Activated CD4-positive, alpha-beta T cell treated with anti-CD3 and anti-CD28 coated beads for 48 hours (primary cell): ENCODE results near the gene RHNO1.
A peak's percentile ranks its signal among the peaks of the same experiment; 100 is the strongest.
"Not testable (repeated sequence)": the region's sequence is repeated elsewhere in the genome, so short reads cannot be mapped to it uniquely, and the experiment has no call there.

Experiments
- DNase-seq: peaks from one replicate; pipeline ENCODE4 v3.0.0-alpha.2; 2020

RHNO1 gene

DNA sequence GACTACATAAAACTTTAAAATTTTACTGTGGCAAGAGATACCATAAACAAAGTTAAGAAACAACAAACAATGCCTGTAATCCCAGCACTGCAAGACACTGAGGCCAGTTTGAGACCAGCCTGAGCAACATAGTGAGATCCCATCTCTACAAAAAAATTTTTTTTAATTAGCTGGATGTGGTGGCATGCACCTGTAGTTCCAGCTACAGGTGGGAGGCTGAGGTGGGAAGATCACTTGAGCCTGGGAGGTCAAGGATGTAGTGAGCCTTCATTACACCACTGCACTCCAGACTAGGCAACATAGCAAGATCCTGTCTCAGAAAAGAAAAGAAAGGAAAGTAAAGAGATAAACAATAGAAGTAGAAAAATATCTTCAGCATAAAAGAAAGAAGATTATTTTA, 16.9 kb upstream of the RHNO1 start:
- DNase-seq = no peak

DNA sequence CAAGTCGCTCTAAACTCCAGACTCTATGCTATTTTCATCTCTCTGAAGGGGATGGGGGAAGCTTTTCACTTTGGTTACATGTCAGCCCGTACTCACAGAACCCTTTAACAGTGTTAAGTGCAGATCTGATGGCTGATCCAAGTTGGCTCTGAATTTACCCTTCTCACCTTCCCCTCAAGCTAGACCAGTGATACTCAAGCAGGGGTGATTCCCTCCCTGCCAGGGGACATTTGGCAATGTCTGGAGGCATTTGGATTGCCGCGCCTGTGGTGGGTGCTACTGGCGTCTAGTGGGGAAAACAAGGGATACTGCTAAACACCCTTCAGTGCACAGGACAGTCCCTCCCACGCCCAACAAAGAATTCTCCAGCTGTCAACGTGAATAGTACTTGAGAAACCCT, 14.1 kb upstream of the RHNO1 start:
- DNase-seq = no peak

DNA sequence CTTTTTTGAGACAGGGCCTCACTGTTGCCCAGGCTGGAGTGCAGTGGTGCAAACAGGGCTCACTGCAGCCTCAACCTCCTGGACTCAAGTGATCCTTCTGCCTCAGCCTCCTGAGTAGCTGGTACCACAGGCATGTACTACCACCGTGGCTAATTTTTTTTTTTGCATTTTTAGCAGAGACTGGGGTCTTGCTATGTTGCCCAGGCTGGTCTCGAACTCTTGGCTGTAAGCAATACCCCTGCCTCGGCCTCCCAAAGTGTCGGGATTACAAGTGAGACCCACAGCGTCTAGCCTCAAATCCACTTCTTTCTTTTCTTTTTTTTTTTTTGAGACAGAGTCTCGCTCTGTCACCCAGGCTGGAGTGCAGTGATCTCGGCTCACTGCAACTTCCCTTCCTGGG, 13.6 kb upstream of the RHNO1 start:
- DNase-seq = not testable (repeated sequence)

DNA sequence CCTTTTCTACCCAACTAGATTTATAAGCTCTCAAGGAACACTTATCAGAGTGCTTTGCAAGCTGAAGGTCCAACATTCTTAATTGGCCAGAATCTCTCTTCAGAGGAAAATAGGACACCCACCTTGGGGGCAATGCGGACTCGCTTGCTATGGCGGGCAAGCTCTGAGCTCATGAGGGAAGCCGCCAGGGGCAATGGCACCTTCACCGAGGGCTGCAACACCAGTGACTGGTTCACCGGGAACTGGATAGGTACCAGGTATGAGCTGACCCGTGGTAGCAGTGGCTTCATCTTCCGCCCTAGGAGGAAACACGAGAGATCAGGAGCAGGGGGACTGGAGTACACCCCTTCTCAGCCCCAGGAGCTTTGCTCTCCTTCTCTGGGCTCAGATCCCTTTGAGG, 12.8 kb upstream of the RHNO1 start:
- no peak for DNase-seq

DNA sequence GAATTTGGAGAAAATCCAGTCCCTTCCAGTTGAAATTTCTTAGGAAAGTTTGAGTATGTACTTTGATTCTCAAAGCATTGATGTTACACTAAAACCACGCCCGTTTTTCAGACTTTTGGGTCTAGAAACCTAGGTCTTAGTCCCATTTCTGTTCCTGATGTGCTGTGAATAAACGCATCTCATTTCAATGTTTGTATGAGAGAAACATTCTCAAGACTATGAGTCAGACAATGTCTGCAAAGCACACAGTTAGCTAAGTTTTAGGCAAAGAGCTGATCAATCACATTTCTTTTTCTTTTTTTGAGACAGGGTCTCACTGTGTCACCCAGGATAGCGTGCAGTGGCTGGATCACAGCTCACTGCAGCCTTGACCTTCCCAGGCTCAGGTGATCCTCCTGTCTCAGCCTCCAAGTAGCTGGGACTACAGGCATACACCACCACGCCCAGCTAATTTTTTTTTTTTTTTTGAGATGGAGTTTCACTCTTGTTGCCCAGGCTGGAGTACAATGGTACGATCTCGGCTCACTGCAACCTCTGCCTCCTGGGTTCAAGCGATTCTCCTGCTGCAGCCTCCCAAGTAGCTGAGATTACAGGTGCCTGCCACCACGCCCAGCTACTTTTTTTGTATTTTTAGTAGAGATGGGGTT, 7.9 kb upstream of the RHNO1 start:
- DNase-seq = not testable (repeated sequence)

DNA sequence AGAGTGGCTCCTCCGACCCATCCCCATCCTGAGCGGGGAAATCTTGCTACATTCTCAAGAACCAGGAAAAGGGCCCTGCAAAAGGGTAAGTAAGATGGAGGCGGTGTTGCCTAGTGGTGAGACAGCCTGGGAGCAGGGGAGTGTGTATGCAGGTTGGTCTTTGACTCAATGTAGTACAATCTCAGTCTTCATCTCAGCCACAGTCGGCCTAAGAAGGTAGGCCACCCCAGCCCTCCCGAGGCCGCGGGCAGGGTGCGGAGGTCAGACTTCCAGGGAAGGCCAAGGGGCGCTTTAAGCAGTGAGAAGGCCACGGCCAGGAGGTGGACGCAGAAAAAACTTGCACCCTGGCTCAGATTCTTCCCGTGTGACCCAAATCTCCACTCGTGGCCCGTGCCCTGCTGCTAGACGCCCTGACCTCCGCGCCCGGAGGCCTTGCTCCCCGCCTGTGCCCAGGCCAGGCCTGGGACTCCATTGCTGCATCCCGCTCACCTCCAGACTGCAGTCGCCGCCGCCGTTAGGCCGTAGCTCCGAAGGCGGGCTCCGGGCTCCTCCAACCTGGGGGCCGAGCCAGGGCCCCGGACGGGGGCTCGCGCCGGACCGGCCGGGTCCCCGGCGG, 484 bp upstream of the RHNO1 start:
- peak; percentile 49 for DNase-seq

DNA sequence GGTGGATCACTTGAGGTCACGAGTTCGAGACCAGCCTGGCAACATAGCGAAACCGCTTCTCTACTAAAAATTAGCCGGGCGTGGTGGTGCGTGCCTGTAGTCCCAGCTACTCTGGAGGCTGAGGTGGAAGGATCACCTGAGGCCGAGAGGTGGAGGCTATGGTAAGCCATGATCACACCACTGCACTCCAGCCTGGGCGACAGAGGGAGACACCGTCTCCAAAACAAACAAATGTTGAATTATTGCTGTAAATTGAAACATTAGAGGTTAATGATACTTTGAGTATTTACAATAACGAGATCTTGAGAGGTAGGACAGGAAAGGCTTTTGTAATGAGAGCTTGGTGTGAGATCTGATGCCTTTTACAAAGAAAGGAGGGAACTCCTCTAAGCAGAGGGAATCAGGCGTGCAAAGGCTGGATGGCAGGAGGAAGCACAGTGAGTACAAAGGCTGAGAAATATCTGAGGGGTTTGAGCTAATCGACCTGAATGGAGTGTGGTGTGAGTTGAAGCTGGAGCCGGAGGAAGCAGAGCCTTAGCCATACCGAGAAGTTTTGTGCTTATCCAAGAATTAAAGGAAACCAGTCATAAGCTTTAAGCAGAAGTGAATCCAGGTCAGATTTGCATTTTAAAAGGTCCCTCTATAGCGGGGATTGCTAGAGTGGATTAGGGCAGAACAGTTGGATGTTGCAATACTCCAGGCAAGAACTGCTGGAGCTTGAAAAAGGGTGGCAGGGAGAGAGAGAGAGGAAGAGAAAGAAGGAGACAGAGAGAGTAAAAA, 1.1 kb downstream of the RHNO1 start:
- peak; percentile 26 for DNase-seq

DNA sequence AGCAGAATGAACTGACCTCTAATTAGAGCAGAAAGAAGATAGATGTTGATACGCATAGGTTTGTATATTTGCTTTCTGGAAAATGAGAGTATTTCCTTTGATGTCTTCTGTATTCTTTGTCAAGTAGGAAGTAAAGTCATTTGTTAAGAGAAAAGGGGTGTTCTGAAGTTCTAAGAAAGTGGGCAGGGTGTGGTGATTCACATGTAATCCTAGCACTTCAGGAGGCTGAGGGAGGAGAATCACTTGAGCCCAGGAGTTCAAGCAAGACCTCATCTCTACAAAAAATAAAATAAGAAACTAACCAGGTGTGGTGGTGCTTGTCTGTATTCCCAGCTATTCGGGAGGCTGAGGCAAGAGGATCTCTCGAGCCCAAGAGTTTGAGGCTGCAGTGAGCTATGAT, 2.8 kb downstream of the RHNO1 start:
- no peak for DNase-seq

DNA sequence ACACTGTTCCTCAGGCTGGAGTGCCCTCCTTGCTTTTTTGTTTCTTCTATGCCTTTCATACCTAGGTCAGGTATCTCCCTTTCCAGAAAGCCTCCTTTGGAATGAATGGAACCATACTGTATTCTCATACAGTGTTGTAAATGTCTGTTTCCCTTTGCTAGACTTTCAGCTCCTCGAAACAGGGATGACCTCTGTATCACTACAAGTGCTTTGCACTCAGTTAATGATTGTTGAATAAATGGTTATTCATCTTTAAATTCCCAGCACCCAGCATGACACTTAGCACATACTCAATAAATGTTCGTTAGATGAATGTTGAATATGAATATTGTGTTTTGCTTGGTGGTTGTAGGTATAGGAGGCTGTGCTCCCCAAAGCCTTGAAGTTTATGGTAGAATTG, 7.8 kb downstream of the RHNO1 start:
- no peak for DNase-seq

DNA sequence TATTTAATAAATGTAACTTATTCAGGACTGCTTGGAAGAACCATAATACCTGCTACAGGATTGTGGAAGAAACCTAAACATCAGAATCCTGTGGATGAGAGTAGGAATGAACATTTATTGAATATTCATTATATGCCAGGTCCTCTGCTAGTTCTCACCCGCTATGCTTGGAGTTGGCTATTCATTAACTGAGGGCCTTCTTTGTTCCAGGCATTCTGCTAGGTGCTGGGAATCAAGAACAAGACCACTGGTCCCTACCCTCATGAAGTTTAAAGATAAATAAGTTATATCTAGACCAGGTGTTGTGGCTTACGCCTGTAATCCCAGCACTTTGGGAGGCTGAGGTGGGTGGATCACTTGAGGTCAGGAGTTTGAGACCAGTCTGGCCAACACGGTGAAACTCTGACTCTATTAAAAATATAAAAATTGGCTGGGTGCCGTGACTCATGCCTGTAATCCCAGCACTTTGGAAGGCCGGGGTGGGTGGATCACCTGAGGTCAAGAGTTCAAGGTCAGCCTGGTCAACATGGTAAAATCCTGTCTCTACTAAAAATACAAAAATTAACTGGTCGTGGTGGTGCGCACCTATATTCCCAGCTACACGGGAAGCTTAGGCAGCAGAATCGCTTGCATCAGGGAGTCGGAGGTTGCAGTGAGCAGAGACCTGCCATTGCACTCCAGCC, 9.9 kb downstream of the RHNO1 start:
- no peak for DNase-seq

DNA sequence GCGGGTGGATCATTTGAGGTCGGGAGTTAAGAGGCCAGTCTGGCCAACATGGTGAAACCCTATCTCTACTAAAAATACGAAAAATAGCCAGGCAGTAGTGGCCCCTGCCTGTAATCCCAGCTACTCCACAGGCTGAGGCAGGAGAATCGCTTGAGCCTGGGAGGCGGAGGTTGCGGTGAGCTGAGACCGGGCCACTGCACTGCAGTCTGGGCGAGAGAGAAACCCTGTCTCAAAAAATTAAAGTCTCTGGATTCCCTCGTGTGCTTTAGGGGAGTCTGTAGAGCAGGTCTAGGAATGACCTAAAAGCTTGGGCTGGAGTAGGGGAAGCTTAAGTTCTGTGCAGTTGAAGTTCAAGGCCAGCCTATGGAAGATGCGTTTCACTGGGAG, 13.0 kb downstream of the RHNO1 start:
- DNase-seq = no peak

DNA sequence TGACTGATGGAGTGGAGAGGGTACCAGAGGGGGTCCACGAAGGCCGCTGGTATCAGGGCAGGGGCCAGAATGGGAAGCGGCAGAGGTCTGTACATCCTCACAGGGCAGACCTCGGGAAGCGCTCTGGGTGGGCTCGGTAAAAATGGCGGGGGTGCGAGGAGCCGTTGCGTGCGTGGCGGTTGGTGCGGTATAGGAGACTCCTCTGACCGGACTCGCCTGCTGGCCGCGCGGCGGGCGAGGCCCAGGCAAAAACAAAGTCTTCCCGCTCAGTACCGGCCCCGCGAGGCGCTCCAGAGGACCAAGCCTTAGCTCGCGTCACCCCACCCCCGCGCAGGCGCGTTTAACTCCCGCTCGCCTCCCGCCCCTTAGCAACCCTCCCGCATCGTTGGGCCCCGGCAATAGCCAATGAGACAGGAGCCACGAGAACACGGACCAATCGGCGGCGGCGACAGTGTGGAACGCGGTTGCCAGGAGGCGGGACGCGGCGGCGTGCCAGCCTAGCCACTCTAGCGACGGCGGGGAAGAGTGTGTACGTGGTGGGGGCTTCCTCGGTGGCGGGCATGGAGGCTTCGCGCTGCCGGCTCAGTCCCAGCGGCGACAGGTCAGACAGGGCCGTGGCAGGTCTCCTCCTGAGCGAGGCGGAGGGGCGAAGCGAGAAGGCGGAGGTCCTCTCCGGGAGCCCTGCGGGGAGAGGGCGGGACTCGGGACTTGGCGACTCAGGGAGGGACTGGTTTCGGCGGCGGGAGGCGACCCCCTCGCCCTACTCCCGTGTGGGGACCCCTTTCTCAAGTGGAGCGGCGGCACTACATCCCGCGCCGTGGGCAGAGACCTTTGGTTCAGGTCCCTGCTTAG, 13.6 kb downstream of the RHNO1 start, which contains the start of gene TULP3:
TSS of gene TULP3 (plus strand) at position 504 of the 852 bp plus-strand sequence. CDS start at position 561, 57 bp downstream.
- peak; percentile 98 for DNase-seq

DNA sequence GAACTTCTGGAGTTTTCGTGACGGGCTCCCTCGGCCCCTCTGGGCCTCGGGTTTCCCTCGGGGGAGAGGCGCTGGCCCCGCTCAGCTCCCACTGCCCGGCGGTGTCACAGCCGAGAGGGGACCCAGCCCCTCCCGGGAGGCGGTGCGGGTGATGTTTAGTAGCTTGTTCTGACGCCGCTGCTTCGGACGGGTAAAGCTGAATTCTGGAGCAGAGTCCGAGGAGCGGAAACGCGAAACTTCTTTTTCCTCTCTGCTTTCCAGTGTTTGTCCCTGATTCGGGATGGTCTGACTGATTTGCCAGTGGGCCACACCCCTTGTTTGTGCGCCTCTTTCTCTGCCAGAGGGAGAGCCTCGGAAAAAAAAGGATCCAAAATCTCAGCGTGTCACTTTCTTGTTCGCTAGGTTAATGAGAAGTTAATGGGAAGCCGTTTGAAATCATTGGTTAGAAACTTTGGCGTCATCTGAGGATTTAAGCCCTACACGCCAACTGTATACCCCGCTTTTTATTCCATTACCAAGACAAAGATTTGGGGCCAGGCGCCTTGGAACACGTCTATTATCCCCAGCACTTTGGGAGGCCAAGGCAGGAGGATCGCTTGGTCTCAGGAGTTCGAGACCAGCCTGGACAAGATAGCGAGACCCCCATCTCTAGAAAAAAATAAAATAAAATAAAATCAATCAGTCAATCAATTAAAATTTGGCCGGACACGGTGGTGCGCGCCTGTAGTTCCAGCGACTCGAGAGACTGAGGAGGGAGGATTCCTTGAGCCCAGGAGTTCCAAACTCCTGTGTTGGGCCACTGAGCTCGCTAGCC, 14.4 kb downstream of the RHNO1 start:
- DNase-seq = peak; percentile 22

DNA sequence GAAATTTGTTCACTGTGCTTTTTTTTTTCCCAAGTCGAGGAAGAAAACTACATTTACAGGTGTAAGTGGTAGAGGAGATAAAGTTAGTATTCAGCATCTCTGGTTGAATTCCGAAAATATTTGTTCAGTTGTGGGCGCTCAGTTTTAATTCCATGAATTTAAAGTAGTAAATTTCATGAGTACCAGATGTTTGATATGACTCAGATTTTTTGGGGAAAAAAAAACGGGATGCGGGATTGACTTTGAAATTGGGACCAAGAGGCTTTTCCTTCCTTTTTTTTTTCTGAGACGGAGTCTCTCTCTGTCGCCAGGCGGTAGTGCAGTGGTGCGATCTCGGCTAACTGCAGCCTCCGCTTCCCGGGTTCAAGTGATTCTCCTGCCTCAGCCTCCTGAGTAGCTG, 15.2 kb downstream of the RHNO1 start:
- DNase-seq = no peak

DNA sequence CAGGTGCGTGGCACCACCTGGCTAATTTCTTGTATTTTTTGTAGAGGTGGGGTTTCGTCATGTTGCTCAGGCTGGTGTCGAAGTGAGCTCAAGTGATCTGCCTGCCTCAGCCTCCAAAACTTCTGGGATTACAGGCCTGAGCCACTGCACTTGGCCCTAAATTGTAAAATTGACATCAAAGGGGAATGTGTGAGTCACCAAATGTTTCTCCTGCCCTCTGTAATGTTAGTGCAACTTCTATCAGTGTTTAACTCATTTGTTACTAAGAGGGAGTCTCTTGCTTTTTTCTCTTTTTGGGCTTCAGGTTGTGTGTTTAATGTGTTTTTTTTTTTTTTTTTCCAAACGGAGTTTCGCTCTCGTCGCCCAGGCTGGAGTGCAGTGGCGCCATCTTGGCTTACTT, 16.0 kb downstream of the RHNO1 start:
- DNase-seq = no peak

DNA sequence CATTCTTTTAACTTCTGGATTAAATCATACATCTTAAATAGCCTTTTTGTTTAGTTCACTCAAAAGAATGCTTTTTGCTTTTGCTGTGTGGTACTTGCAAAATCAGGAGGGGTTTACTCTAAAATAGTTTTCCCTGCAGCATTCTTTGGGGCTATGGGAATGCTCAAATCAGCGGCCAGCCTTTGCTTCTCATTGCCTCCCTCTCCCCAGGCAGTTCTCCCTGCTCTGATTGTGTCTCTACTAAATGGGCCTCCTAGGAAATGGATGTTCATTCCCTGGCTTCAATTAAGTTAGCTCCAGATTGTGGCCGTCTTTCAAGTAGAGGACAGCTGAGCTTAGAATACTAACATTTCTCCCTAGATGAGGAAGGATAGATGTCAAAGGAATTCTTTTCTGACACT, 18.0 kb downstream of the RHNO1 start:
- DNase-seq = no peak

DNA sequence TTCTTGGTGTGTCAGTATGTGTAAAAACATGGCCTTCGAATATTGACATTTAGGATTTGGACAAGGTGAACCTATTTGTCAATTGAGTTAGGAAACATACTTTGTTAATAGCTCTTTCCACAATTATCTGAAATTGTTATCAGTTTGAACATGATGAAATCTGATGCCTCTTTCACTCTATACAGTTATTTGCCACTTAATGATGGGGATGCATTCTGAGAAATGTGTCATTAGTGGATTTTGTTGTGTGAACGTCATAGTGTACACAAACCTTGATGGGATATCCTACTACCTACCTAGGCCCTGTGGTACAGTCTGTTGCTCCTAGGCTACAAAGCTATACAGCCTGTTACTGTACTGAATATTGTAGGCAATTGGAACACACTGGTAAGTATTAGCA, 18.5 kb downstream of the RHNO1 start:
- DNase-seq = no peak

DNA sequence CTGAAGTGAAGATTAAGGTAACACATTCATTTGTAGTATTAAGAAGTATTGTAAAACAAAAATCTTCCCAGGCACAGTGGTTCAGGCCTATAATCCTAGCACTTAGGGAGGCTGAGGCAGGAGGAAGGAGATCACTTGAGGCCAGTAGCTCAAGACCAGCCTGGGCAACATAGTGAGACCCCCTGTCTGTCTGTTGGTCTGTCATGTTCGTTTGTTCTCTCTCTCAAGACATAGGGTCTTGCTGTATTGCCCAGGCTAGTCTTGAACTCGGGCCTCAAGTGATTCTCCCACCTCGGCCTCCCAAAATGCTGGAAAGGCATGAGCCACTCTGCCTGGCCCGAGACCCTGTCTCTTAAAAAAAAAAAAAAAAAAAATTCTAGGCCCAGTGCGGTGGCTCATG, 20.4 kb downstream of the RHNO1 start:
- no peak for DNase-seq

DNA sequence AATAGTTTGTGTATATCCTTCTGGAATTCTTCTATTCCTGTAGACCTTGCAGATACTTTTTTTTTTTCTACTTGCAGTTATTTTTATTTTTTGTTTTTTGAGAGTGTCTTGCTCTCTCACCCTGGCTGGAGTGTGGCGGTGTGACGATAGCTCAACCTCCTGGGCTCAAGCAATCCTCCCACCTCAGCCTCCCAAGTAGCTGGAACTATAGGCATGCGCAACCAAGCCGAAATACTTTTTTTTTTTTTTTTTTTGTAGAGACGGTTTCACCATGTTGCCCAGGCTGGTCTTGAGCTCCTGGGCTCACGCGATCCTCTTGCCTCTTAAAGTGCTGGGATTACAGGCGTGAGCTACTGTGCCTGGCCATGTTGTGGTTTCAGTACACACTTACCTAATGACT, 23.6 kb downstream of the RHNO1 start:
- DNase-seq = no peak

DNA sequence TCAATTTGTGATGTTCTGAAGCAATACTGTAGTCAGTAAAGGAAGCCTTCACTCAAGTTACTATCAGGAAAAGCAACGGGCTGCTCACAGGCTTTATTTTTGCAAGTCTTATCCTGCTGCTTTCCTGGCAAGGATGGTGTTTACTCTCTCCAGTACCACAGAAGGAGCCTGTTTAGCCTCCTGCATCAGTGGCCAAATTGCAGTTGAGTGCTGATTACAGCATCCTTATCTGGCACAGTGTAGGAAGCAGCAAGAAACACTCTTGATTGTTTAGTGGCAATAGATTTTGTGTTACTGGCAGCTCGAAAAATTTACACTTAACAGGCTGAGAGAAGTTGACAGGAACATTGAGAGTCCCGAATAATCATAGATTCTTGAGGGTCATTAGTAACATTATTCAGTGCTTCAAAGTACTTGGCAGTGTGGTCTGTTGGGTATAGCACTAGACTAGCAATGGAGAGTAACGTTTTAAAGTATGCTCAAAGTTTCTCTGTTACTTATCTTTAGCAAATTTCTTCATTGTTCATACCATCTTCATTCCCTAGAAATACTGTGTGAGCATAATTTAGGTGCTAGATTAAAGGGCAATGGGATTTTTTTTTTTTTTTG, 25.4 kb downstream of the RHNO1 start:
- DNase-seq = no peak

DNA sequence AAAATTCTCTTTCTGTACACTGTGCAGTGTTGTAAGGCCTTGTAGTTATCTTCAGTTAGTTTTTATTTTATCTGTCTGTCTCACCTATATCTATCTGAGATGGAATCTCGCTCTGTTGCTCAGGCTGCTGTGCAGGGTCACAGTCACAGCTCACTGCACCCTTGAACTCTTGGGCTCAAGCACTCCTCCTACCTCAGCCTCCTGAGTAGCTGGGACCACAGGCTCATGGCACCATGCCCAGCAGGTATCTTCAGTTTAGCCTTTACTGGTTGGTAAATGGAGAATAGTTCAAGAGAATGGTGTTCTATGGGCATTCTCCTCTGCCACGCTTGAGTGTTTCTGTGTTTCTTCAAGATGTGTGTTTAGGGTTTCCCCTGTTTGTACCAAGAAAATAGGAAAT, 27.2 kb downstream of the RHNO1 start:
- no peak for DNase-seq
